ENCODE results near the gene FAM170B. TPM values are rescaled to one million over a fixed set of nuclear protein-coding genes. Genes with fewer than 3 reads are reported as not detected.

The FAM170B gene
- total and polyA plus RNA-seq, 2 experiments from 2014 or later = not detected

DNA sequence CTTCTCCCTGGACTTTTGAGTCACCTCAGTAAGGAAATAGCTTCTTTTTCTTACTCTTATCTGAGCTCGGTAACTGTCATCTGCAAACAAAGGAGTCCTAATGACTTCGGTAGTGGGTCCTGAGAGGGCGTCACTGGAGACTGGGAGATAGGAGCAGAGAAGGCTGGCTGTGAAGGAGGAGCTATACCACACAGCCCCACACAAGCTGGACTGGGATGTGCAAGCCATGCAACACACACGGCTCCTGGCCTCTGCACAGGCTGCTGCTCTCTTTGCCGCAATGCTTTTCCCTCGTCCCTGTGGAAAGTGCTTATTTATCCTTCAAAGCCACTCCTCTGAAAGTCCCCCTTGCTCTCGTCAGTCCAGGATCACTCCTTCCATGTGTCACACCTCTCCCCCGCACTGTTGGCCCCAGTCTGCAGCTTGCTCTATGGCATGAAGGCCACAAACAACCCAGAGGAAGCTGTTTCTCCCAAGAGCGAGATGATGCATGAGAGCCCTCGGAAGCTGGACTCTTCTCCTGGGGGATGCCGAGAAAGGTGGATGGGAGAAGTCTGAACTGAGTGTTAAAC, 39.5 kb upstream of the FAM170B start:
- Histone ChIP-seq H3K9me2 (ENCODE audit: insufficient read depth) (no peaks in the 10 kb centered on the region), H3K79me2 (ENCODE audit: insufficient read depth) (no peaks in the 10 kb centered on the region), H4K20me1 (ENCODE audit: insufficient read depth) (no peaks in the 10 kb centered on the region), H3K4me3 (no peak overlapping the region), H3K9me3 (ENCODE audit: low read depth) (no peaks in the 10 kb centered on the region), H3F3A (ENCODE audit: insufficient read depth) (peaks cover 6% of the 10 kb centered on the region; the same call in 1 of the 2 replicates), H3K27ac (no peak overlapping the region), H3K27me3 (replicated peaks; ENCODE audit: insufficient read depth) (no peaks in the 10 kb centered on the region), H3K36me3 (ENCODE audit: low read depth) (no peaks in the 10 kb centered on the region), H3K4me1 (ENCODE audit: insufficient read depth) (peaks cover 13% of the 10 kb centered on the region), H3K4me2 (ENCODE audit: unreplicated experiment) (no peak overlapping the region), H2AFZ (no peak overlapping the region), H3K9ac (no peak overlapping the region)
- DNase-seq = no peak
- WGBS, 2 experiments (ENCODE audit: low coverage in 1 of 2, low lambda C conversion rate in 2 of 2, missing lambda C conversion rate in 2 of 2) = 94 to 98% methylated on average over 11 of the region's 11 CpGs
- in situ Hi-C loops (cut with MboI) = loop anchor here (25.0 kb wide), 1 partner anchor 511 kb away; no protein-coding TSS in a partner anchor
- TF ChIP-seq EZH2phosphoT487 (IDR thresholded peaks at IDR 0.05; ENCODE audit: insufficient read depth, low read depth) (no peak), EZH2 (IDR thresholded peaks at IDR 0.05; ENCODE audit: insufficient read depth, poor library complexity, severe bottlenecking) (no peak)

DNA sequence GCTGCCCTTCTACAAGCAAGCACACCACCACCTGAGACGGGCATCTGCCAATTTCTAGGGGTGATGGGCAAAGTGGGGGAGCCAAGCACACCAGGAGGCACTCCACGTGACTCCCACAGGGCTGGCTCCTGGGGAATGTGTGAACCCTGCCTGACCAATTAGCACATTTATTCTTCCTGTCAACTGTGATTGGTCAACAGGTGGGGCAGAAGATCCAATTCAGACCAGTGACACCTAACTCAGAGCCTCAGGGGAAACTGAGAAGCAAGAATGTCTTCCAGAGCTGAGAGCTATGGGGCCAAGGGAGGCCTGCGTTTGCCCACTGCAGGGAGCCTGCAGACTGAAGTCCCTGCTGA, 38.9 kb upstream of the FAM170B start:
- DNase-seq = no peak
- no peak overlapping the region for H3K4me2 ChIP-seq (ENCODE audit: unreplicated experiment)
- no peaks in the 10 kb centered on the region for H3K9me2 ChIP-seq (ENCODE audit: insufficient read depth)
- H3K79me2 ChIP-seq (ENCODE audit: insufficient read depth) = no peaks in the 10 kb centered on the region
- WGBS, 2 experiments (ENCODE audit: low coverage in 1 of 2, low lambda C conversion rate in 2 of 2, missing lambda C conversion rate in 2 of 2) = 88 to 95% methylated on average over 3 of the region's 3 CpGs
- no peak overlapping the region for H2AFZ ChIP-seq
- H3K27ac ChIP-seq = no peak overlapping the region
- no peak overlapping the region for H3K4me3 ChIP-seq
- no peaks in the 10 kb centered on the region for H3K36me3 ChIP-seq (ENCODE audit: low read depth)
- peaks cover 10% of the 10 kb centered on the region for H3K4me1 ChIP-seq (ENCODE audit: insufficient read depth)
- in situ Hi-C loops (cut with MboI) = loop anchor here (25.0 kb wide), 1 partner anchor 510 kb away; no protein-coding TSS in a partner anchor
- no peaks in the 10 kb centered on the region for H3K27me3 ChIP-seq (replicated peaks; ENCODE audit: insufficient read depth)
- TF ChIP-seq EZH2 (IDR thresholded peaks at IDR 0.05; ENCODE audit: insufficient read depth, poor library complexity, severe bottlenecking) = no peak
- TF ChIP-seq EZH2phosphoT487 (IDR thresholded peaks at IDR 0.05; ENCODE audit: insufficient read depth, low read depth) = no peak
- no peak overlapping the region for H3K9ac ChIP-seq
- peaks cover 6% of the 10 kb centered on the region; the same call in 1 of the 2 replicates for H3F3A ChIP-seq (ENCODE audit: insufficient read depth)
- H3K9me3 ChIP-seq (ENCODE audit: low read depth) = no peaks in the 10 kb centered on the region
- H4K20me1 ChIP-seq (ENCODE audit: insufficient read depth) = no peaks in the 10 kb centered on the region

DNA sequence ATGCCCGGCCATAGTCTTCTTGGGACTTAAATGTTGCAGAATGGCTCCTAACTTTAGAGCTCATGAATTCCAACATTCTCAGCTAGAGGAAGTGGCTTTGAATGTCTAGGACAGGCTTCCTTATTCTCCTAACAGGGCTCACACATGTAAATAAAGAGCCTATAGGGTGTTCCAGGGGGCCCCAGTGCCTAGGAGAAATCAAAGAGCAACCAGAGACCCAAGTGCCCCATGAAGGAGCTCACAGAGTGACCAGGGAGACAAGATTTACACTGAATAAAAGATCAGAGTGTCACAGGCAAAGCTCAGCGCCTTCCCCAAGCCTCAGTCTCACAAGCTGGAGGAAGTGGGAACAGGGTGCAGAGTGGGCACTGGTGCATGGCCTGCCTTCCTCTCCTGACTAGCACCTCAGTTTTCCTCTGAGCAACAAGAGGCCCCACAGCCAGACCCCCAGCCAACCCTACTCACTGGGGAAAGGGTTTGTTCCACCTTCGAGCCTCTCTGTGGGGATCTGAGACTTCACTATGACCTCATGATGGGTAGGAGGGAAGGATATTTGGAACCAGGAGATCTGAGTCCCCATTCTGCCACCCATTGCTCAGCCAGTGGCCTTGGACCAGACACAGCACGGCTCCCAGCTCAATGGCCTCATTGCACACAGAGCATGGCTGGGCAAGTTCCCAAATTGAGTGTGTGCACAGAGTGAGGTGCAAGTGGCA, 38.4 kb upstream of the FAM170B start:
- Histone ChIP-seq H3K4me2 (ENCODE audit: unreplicated experiment) (no peak overlapping the region), H3K27me3 (replicated peaks; ENCODE audit: insufficient read depth) (no peaks in the 10 kb centered on the region), H3K9me2 (ENCODE audit: insufficient read depth) (no peaks in the 10 kb centered on the region), H4K20me1 (ENCODE audit: insufficient read depth) (no peaks in the 10 kb centered on the region), H3K9ac (no peak overlapping the region), H2AFZ (no peak overlapping the region), H3K4me3 (no peak overlapping the region), H3K36me3 (ENCODE audit: low read depth) (no peaks in the 10 kb centered on the region), H3K79me2 (ENCODE audit: insufficient read depth) (no peaks in the 10 kb centered on the region), H3K4me1 (ENCODE audit: insufficient read depth) (peaks cover 5% of the 10 kb centered on the region), H3F3A (ENCODE audit: insufficient read depth) (peaks cover 5% of the 10 kb centered on the region; the same call in 1 of the 2 replicates), H3K9me3 (ENCODE audit: low read depth) (no peaks in the 10 kb centered on the region), H3K27ac (no peak overlapping the region)
- in situ Hi-C loops (cut with MboI) = loop anchor here (25.0 kb wide), 1 partner anchor 510 kb away; no protein-coding TSS in a partner anchor
- TF ChIP-seq EZH2phosphoT487 (IDR thresholded peaks at IDR 0.05; ENCODE audit: insufficient read depth, low read depth) (no peak), EZH2 (IDR thresholded peaks at IDR 0.05; ENCODE audit: insufficient read depth, poor library complexity, severe bottlenecking) (no peak)
- 92 to 95% methylated on average over 4 of the region's 4 CpGs for WGBS, 2 experiments (ENCODE audit: low coverage in 1 of 2, low lambda C conversion rate in 2 of 2, missing lambda C conversion rate in 2 of 2)
- DNase-seq = no peak

DNA sequence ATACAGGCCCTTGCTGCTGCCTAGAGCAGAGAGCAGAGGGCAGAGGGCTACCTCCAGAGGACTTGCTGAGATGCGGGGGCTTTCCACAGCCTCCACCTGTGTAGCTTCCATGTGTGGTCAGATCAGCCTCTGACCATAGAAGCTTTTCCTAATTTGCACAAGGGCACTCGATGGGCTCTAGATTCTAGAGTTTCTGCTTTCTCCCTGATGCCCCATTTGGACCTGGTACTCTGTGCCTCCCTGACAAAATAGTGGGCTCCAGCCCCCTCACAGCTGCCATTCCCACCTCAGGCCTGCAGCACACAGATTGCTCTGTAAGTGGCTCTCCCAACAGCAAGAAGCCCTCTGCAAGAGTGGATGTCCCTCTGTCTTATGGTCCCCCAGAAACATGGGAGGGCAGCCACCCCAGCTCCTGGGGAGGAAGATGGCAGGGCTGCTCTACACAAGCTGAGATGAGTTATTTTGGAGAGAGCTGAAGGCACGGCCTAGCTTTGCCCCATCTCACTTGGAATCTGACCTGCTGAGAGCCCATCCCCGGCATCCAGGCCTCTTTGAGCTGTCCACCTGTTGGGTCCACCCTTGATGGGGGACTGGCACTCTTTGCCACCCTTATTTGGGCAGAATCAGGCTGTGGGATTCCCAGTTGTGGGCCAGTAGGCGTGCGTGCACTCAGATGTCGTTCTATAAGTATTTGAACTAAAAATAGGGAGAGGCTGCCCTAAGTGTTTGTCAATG, 37.7 kb upstream of the FAM170B start:
- no peak for DNase-seq
- H3K27ac ChIP-seq = no peak overlapping the region
- no peaks in the 10 kb centered on the region for H3K9me2 ChIP-seq (ENCODE audit: insufficient read depth)
- no peaks in the 10 kb centered on the region for H3K9me3 ChIP-seq (ENCODE audit: low read depth)
- H2AFZ ChIP-seq = no peak overlapping the region
- H3K27me3 ChIP-seq (replicated peaks; ENCODE audit: insufficient read depth) = no peaks in the 10 kb centered on the region
- H4K20me1 ChIP-seq (ENCODE audit: insufficient read depth) = no peaks in the 10 kb centered on the region
- no peaks in the 10 kb centered on the region for H3K79me2 ChIP-seq (ENCODE audit: insufficient read depth)
- TF ChIP-seq EZH2 (IDR thresholded peaks at IDR 0.05; ENCODE audit: insufficient read depth, poor library complexity, severe bottlenecking) (no peak), EZH2phosphoT487 (IDR thresholded peaks at IDR 0.05; ENCODE audit: insufficient read depth, low read depth) (no peak)
- no peak overlapping the region for H3K9ac ChIP-seq
- H3K36me3 ChIP-seq (ENCODE audit: low read depth) = no peaks in the 10 kb centered on the region
- H3K4me1 ChIP-seq (ENCODE audit: insufficient read depth) = no peaks in the 10 kb centered on the region
- no peak overlapping the region for H3K4me2 ChIP-seq (ENCODE audit: unreplicated experiment)
- H3K4me3 ChIP-seq = no peak overlapping the region
- WGBS, 2 experiments (ENCODE audit: low coverage in 1 of 2, low lambda C conversion rate in 2 of 2, missing lambda C conversion rate in 2 of 2) = 77 to 78% methylated on average over 7 of the region's 7 CpGs
- H3F3A ChIP-seq (ENCODE audit: insufficient read depth) = no peaks in the 10 kb centered on the region
- in situ Hi-C loops (cut with MboI) = loop anchor here (25.0 kb wide), 1 partner anchor 509 kb away; no protein-coding TSS in a partner anchor
